ENCODE measurements around the gene SYCE1L.

Gene SYCE1L

GRCh38 chr16:77250400-77250799 lies 51.2 kb downstream of the SYCE1L start:
- Histone ChIP-seq H2BK120ac (ENCODE audit: insufficient read depth, low read length, poor library complexity) (no peak overlapping the region), H3K79me2 (ENCODE audit: control insufficient read depth, insufficient read depth, low read length, poor library complexity) (no peaks in the 10 kb centered on the region), H3K23ac (ENCODE audit: low read length) (no peak overlapping the region), H3K79me1 (ENCODE audit: low read length) (no peaks in the 10 kb centered on the region), H2BK5ac (ENCODE audit: low read depth, low read length, poor library complexity) (no peak overlapping the region), H4K8ac (ENCODE audit: low read depth, low read length) (no peak overlapping the region), H3K4me1 (ENCODE audit: control insufficient read depth in 1 of 2, insufficient read depth in 2 of 2, low read length in 2 of 2) (no peaks in the 10 kb centered on the region), H3K18ac (ENCODE audit: low read length) (no peak overlapping the region), H3K4ac (ENCODE audit: low read depth, low read length) (no peak overlapping the region), H3K36me3 (ENCODE audit: control insufficient read depth in 1 of 2, insufficient read depth in 2 of 2, low read length in 2 of 2) (peaks cover 0 to 2% of the 10 kb centered on the region in 2 experiments), H3K4me2 (ENCODE audit: low read length) (no peak overlapping the region), H4K12ac (ENCODE audit: low read depth, low read length) (no peak overlapping the region), H3K9ac (ENCODE audit: low read length) (no peak overlapping the region), H4K91ac (ENCODE audit: low read depth, low read length) (no peak overlapping the region), H2AFZ (ENCODE audit: insufficient read depth, low read length, poor library complexity) (no peak overlapping the region), H2AK5ac (ENCODE audit: low read length) (no peak overlapping the region), H3K27ac (ENCODE audit: low read depth, low read length) (no peak overlapping the region), H3K14ac (ENCODE audit: low read length) (no peak overlapping the region), H3K4me3 (ENCODE audit: low read depth, low read length) (no peak overlapping the region), H2BK12ac (ENCODE audit: low read length) (no peak overlapping the region), H3K9me3 (ENCODE audit: insufficient read depth, low read depth, low read length) (no peaks in the 10 kb centered on the region), H3K27me3 (ENCODE audit: insufficient read depth, low read length) (no peaks in the 10 kb centered on the region)
- no peak for DNase-seq
- no CpG with 5 or more reads among the region's 4 CpGs for WGBS (ENCODE audit: extremely low coverage, insufficient coverage, insufficient read length)

All from trophoblast cell (in vitro differentiated cells and primary cell).